HepG2 (cell line): ENCODE results near the gene FUT4. TPM values are rescaled to one million over a fixed set of nuclear protein-coding genes. Genes with fewer than 3 reads are reported as not detected.

Experiments used
- BHLHE40 ChIP-seq: IDR thresholded peaks from 2 replicates; pipeline ENCODE4 v1.6.1; 2011; ENCODE audit warnings: low read length, improper control_type of control experiment
- FOXC1 ChIP-seq: sonication (generic); formaldehyde crosslinking; IDR thresholded peaks from 2 replicates; pipeline ENCODE4 v1.8.0; 2022; ENCODE audit warnings: mild to moderate bottlenecking, missing genetic modification reagents, borderline replicate concordance
- HES4 ChIP-seq: sonication (generic); formaldehyde crosslinking; IDR thresholded peaks from 2 replicates; pipeline ENCODE4 v1.9.0; 2021; ENCODE audit warnings: mild to moderate bottlenecking, missing genetic modification reagents, borderline replicate concordance
- SAP130 ChIP-seq: IDR thresholded peaks from 2 replicates; pipeline ENCODE4 v1.6.1; 2016; ENCODE audit warnings: low read depth
- polyA plus RNA-seq, 8 experiments: library from polyadenylated mRNA; depleted of rRNA in 3 of 8; stranded (reverse) in 7 of 8; unstranded in 1 of 8; fragments of >200 nt; fragmentation: Illumina TruSeq in 4 of 8; extraction: Trizol in 4 of 8; gene quantifications; 2 replicates each; pipeline versions ENCODE4 v1.2.1 to v1.2.3, GENCODE V29; 2011 to 2016; ENCODE audit warnings: low read depth in 4 of 8, missing spikeins in 1 of 8, mixed read lengths in 1 of 8; ENCODE audit not compliant: insufficient read depth in 1 of 8
- total RNA-seq, 5 experiments: library from RNA; depleted of rRNA; stranded (reverse); fragments of >200 nt; fragmentation: Illumina TruSeq; extraction: Trizol; gene quantifications; 2 replicates each; pipeline ENCODE4 v1.2.3, GENCODE V29; 2016; ENCODE audit warnings: low read depth in 1 of 5
- TF ChIP-seq, protein P1 (sequence below): sonication (generic); formaldehyde crosslinking; IDR thresholded peaks from 2 replicates; pipeline ENCODE4 v1.5.0; 2020; ENCODE audit warnings: mild to moderate bottlenecking, missing genetic modification reagents
- TF ChIP-seq, protein P2 (sequence below): sonication (generic); formaldehyde crosslinking; IDR thresholded peaks from 2 replicates; pipeline ENCODE4 v1.4.0; 2020; ENCODE audit warnings: missing genetic modification reagents
- TF ChIP-seq, protein P3 (sequence below): IDR thresholded peaks from 2 replicates; pipeline ENCODE4 v1.4.0; 2020; ENCODE audit warnings: mild to moderate bottlenecking, missing genetic modification reagents
- TF ChIP-seq, protein P4 (sequence below): IDR thresholded peaks from 2 replicates; pipeline ENCODE4 v1.6.1; 2016

FUT4 gene
- total and polyA plus RNA-seq, 2 of the 13 experiments (the other 11 are each of a cell fraction or from before 2014, with no cell fraction given) = 0.28 to 0.60 TPM

DNA sequence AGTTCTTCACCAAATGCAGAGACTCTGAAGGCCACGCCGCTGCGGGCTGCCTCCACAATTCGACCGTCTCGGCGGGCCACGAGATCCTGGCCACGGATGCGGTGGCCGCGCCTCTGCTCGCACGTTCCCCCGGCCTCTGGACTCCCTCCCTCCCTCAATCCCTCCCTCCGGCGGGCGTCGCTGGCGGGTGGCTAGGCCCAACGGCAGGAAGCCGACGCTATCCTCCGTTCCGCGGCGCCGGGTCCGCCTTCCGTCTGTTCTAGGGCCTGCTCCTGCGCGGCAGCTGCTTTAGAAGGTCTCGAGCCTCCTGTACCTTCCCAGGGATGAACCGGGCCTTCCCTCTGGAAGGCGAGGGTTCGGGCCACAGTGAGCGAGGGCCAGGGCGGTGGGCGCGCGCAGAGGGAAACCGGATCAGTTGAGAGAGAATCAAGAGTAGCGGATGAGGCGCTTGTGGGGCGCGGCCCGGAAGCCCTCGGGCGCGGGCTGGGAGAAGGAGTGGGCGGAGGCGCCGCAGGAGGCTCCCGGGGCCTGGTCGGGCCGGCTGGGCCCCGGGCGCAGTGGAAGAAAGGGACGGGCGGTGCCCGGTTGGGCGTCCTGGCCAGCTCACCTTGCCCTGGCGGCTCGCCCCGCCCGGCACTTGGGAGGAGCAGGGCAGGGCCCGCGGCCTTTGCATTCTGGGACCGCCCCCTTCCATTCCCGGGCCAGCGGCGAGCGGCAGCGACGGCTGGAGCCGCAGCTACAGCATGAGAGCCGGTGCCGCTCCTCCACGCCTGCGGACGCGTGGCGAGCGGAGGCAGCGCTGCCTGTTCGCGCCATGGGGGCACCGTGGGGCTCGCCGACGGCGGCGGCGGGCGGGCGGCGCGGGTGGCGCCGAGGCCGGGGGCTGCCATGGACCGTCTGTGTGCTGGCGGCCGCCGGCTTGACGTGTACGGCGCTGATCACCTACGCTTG lies at the start of gene FUT4 (continued):
- TF ChIP-seq FOXC1 = peak; percentile 40; the same call in 1 of the 2 replicates
- TF ChIP-seq, protein P1, sequence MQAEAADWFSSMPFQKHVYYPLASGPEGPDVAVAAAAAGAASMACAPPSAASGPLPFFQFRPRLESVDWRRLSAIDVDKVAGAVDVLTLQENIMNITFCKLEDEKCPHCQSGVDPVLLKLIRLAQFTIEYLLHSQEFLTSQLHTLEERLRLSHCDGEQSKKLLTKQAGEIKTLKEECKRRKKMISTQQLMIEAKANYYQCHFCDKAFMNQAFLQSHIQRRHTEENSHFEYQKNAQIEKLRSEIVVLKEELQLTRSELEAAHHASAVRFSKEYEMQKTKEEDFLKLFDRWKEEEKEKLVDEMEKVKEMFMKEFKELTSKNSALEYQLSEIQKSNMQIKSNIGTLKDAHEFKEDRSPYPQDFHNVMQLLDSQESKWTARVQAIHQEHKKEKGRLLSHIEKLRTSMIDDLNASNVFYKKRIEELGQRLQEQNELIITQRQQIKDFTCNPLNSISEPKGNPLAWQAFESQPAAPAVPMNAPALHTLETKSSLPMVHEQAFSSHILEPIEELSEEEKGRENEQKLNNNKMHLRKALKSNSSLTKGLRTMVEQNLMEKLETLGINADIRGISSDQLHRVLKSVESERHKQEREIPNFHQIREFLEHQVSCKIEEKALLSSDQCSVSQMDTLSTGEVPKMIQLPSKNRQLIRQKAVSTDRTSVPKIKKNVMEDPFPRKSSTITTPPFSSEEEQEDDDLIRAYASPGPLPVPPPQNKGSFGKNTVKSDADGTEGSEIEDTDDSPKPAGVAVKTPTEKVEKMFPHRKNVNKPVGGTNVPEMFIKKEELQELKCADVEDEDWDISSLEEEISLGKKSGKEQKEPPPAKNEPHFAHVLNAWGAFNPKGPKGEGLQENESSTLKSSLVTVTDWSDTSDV = peak; percentile 48; the same call in 1 of the 2 replicates
- 0 out of 2 replicates have a peak, but pooled peaks have one; percentile 10 for TF ChIP-seq BHLHE40
- 0 out of 2 replicates have a peak, but pooled peaks have one; percentile 7 for TF ChIP-seq SAP130
- TF ChIP-seq HES4 = peak; percentile 58; the same call in 1 of the 2 replicates
- TF ChIP-seq, protein P2, sequence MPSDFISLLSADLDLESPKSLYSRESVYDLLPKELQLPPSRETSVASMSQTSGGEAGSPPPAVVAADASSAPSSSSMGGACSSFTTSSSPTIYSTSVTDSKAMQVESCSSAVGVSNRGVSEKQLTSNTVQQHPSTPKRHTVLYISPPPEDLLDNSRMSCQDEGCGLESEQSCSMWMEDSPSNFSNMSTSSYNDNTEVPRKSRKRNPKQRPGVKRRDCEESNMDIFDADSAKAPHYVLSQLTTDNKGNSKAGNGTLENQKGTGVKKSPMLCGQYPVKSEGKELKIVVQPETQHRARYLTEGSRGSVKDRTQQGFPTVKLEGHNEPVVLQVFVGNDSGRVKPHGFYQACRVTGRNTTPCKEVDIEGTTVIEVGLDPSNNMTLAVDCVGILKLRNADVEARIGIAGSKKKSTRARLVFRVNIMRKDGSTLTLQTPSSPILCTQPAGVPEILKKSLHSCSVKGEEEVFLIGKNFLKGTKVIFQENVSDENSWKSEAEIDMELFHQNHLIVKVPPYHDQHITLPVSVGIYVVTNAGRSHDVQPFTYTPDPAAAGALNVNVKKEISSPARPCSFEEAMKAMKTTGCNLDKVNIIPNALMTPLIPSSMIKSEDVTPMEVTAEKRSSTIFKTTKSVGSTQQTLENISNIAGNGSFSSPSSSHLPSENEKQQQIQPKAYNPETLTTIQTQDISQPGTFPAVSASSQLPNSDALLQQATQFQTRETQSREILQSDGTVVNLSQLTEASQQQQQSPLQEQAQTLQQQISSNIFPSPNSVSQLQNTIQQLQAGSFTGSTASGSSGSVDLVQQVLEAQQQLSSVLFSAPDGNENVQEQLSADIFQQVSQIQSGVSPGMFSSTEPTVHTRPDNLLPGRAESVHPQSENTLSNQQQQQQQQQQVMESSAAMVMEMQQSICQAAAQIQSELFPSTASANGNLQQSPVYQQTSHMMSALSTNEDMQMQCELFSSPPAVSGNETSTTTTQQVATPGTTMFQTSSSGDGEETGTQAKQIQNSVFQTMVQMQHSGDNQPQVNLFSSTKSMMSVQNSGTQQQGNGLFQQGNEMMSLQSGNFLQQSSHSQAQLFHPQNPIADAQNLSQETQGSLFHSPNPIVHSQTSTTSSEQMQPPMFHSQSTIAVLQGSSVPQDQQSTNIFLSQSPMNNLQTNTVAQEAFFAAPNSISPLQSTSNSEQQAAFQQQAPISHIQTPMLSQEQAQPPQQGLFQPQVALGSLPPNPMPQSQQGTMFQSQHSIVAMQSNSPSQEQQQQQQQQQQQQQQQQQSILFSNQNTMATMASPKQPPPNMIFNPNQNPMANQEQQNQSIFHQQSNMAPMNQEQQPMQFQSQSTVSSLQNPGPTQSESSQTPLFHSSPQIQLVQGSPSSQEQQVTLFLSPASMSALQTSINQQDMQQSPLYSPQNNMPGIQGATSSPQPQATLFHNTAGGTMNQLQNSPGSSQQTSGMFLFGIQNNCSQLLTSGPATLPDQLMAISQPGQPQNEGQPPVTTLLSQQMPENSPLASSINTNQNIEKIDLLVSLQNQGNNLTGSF (CRISPR knock-in tag) = peak; percentile 58; the same call in 1 of the 2 replicates
- TF ChIP-seq, protein P3, sequence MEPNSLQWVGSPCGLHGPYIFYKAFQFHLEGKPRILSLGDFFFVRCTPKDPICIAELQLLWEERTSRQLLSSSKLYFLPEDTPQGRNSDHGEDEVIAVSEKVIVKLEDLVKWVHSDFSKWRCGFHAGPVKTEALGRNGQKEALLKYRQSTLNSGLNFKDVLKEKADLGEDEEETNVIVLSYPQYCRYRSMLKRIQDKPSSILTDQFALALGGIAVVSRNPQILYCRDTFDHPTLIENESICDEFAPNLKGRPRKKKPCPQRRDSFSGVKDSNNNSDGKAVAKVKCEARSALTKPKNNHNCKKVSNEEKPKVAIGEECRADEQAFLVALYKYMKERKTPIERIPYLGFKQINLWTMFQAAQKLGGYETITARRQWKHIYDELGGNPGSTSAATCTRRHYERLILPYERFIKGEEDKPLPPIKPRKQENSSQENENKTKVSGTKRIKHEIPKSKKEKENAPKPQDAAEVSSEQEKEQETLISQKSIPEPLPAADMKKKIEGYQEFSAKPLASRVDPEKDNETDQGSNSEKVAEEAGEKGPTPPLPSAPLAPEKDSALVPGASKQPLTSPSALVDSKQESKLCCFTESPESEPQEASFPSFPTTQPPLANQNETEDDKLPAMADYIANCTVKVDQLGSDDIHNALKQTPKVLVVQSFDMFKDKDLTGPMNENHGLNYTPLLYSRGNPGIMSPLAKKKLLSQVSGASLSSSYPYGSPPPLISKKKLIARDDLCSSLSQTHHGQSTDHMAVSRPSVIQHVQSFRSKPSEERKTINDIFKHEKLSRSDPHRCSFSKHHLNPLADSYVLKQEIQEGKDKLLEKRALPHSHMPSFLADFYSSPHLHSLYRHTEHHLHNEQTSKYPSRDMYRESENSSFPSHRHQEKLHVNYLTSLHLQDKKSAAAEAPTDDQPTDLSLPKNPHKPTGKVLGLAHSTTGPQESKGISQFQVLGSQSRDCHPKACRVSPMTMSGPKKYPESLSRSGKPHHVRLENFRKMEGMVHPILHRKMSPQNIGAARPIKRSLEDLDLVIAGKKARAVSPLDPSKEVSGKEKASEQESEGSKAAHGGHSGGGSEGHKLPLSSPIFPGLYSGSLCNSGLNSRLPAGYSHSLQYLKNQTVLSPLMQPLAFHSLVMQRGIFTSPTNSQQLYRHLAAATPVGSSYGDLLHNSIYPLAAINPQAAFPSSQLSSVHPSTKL (CRISPR knock-in tag) = peak; percentile 17; the same call in 1 of the 2 replicates
- TF ChIP-seq, protein P4, sequence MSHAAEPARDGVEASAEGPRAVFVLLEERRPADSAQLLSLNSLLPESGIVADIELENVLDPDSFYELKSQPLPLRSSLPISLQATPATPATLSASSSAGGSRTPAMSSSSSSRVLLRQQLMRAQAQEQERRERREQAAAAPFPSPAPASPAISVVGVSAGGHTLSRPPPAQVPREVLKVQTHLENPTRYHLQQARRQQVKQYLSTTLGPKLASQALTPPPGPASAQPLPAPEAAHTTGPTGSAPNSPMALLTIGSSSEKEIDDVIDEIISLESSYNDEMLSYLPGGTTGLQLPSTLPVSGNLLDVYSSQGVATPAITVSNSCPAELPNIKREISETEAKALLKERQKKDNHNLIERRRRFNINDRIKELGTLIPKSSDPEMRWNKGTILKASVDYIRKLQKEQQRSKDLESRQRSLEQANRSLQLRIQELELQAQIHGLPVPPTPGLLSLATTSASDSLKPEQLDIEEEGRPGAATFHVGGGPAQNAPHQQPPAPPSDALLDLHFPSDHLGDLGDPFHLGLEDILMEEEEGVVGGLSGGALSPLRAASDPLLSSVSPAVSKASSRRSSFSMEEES (CRISPR knock-in tag) = 0 out of 2 replicates have a peak, but pooled peaks have one; percentile 7
